HEK293 (cell line): ENCODE data around the gene SEC16A.

Experiments
- CTCF ChIA-PET: fragments of 350-600 bp; formaldehyde crosslinking; extraction: SDS; loops from one replicate; lab custom pipeline; 2021; ENCODE audit warnings: antibody characterized with exemption; lab: Yijun Ruan, JAX
- POLR2A ChIA-PET: fragments of 300-600 bp; formaldehyde crosslinking; extraction: SDS; loops from one replicate; lab custom pipeline; 2020; ENCODE audit warnings: antibody characterized with exemption, inconsistent platforms; lab: Yijun Ruan, JAX
- H3K27ac ChIP-seq: fragments of 200-500 bp; sonication (Bioruptor generic); 2 replicates; pipeline ENCODE4 v1.5.1; 2014; ENCODE audit warnings: low read depth, low read length, control low read depth, inconsistent platforms; ENCODE audit errors: extremely low read depth
- H3K36me3 ChIP-seq, 2 experiments: fragments of 200-500 bp in 1 of 2; sonication (Bioruptor generic) in 1 of 2; 1 replicate in 1 of 2; 2 replicates in 1 of 2; pipeline ENCODE4 v1.5.1; 2014 to 2017; ENCODE audit warnings: inconsistent platforms in 2 of 2, low read length in 2 of 2; ENCODE audit not compliant: control insufficient read depth in 2 of 2, insufficient read depth in 1 of 2
- H3K4me1 ChIP-seq: fragments of 200-500 bp; sonication (Bioruptor generic); 2 replicates; pipeline ENCODE4 v1.5.1; 2014; ENCODE audit warnings: mild to moderate bottlenecking, low read length, inconsistent platforms; ENCODE audit not compliant: control insufficient read depth, insufficient read depth
- H3K4me3 ChIP-seq: 2 replicates; pipeline ENCODE4 v1.5.1; 2011; ENCODE audit warnings: low read depth, mild to moderate bottlenecking, control low read depth, low read length, moderate library complexity
- H3K9me3 ChIP-seq: fragments of 200-500 bp; sonication (Bioruptor generic); 2 replicates; pipeline ENCODE4 v1.5.1; 2014; ENCODE audit warnings: low read depth, low read length, inconsistent platforms; ENCODE audit not compliant: control insufficient read depth, insufficient read depth
- BCL11A ChIP-seq: fragments of 450-650 bp; formaldehyde crosslinking; IDR thresholded peaks from 2 replicates; pipeline ENCODE4 v1.5.1; 2016; ENCODE audit warnings: low read depth, missing biosample characterization, missing genetic modification characterization
- EGR2 ChIP-seq: fragments of 450-650 bp; formaldehyde crosslinking; IDR thresholded peaks from 2 replicates; pipeline ENCODE4 v1.5.1; 2016; ENCODE audit warnings: low read depth, missing biosample characterization, missing genetic modification characterization
- HOXA7 ChIP-seq: sonication (generic); formaldehyde crosslinking; IDR thresholded peaks from 2 replicates; pipeline ENCODE4 v1.8.1; 2022; ENCODE audit warnings: missing genetic modification reagents, borderline replicate concordance
- HOXD13 ChIP-seq: sonication (generic); formaldehyde crosslinking; IDR thresholded peaks from 2 replicates; pipeline ENCODE4 v1.8.0; 2022; ENCODE audit warnings: missing genetic modification reagents, borderline replicate concordance
- MEIS1 ChIP-seq: sonication (generic); formaldehyde crosslinking; IDR thresholded peaks from 2 replicates; pipeline ENCODE4 v1.8.1; 2022; ENCODE audit warnings: missing genetic modification reagents, mild to moderate bottlenecking, borderline replicate concordance
- MZF1 ChIP-seq: fragments of 450-650 bp; formaldehyde crosslinking; IDR thresholded peaks from 2 replicates; pipeline ENCODE4 v1.5.1; 2017; ENCODE audit warnings: missing biosample characterization, missing genetic modification characterization, borderline replicate concordance
- RBAK ChIP-seq: fragments of 450-650 bp; formaldehyde crosslinking; IDR thresholded peaks from 2 replicates; pipeline ENCODE4 v1.5.1; 2016; ENCODE audit warnings: missing biosample characterization, missing genetic modification characterization
- SETDB1 ChIP-seq: IDR thresholded peaks from one replicate; pipeline ENCODE4 v1.6.1; 2017; ENCODE audit warnings: mild to moderate bottlenecking, low read length, moderate library complexity, mixed read lengths; ENCODE audit not compliant: insufficient read length
- TCF7L2 ChIP-seq: IDR thresholded peaks from 2 replicates; pipeline ENCODE4 v1.6.1; 2011; ENCODE audit warnings: low read depth, mild to moderate bottlenecking, inconsistent platforms, low read length, moderate library complexity, borderline replicate concordance
- TRIM28 ChIP-seq: IDR thresholded peaks from 2 replicates; pipeline ENCODE4 v1.6.1; 2011; ENCODE audit warnings: low read length, control low read depth, borderline replicate concordance
- WT1 ChIP-seq: fragments of 450-650 bp; formaldehyde crosslinking; IDR thresholded peaks from 2 replicates; pipeline ENCODE4 v1.5.1; 2016; ENCODE audit warnings: missing biosample characterization, missing genetic modification characterization
- ZBTB1 ChIP-seq: fragments of 450-650 bp; formaldehyde crosslinking; IDR thresholded peaks from 2 replicates; pipeline ENCODE4 v1.5.1; 2016; ENCODE audit warnings: missing biosample characterization, missing genetic modification characterization
- ZBTB11 ChIP-seq: fragments of 450-650 bp; formaldehyde crosslinking; conservative IDR thresholded peaks from 2 replicates; pipeline ENCODE4 v1.5.1; 2016; ENCODE audit warnings: low read depth, missing biosample characterization, missing genetic modification characterization
- ZNF10 ChIP-seq: fragments of 450-650 bp; formaldehyde crosslinking; IDR thresholded peaks from 2 replicates; pipeline ENCODE4 v1.5.1; 2017; ENCODE audit warnings: missing biosample characterization, missing genetic modification characterization
- ZNF138 ChIP-seq: fragments of 450-650 bp; formaldehyde crosslinking; IDR thresholded peaks from 2 replicates; pipeline ENCODE4 v1.5.1; 2016; ENCODE audit warnings: missing biosample characterization, missing genetic modification characterization, borderline replicate concordance
- ZNF155 ChIP-seq: fragments of 450-650 bp; formaldehyde crosslinking; IDR thresholded peaks from 2 replicates; pipeline ENCODE4 v1.5.1; 2016; ENCODE audit warnings: missing biosample characterization, missing genetic modification characterization
- ZNF214 ChIP-seq: fragments of 450-650 bp; formaldehyde crosslinking; IDR thresholded peaks from 2 replicates; pipeline ENCODE4 v1.5.1; 2017; ENCODE audit warnings: missing biosample characterization, mild to moderate bottlenecking, missing genetic modification characterization, borderline replicate concordance
- ZNF341 ChIP-seq: fragments of 450-650 bp; formaldehyde crosslinking; IDR thresholded peaks from 2 replicates; pipeline ENCODE4; 2016; ENCODE audit warnings: low read depth, missing biosample characterization, missing genetic modification characterization
- ZNF529 ChIP-seq: fragments of 450-650 bp; formaldehyde crosslinking; IDR thresholded peaks from 2 replicates; pipeline ENCODE4 v1.5.1; 2017; ENCODE audit warnings: missing genetic modification characterization, missing biosample characterization; ENCODE audit not compliant: insufficient replicate concordance
- ZNF544 ChIP-seq: fragments of 450-650 bp; formaldehyde crosslinking; IDR thresholded peaks from 2 replicates; pipeline ENCODE4 v1.5.0; 2017; ENCODE audit warnings: missing biosample characterization, missing genetic modification characterization
- ZNF555 ChIP-seq: fragments of 450-650 bp; formaldehyde crosslinking; conservative IDR thresholded peaks from 2 replicates; pipeline ENCODE4 v1.5.1; 2017; ENCODE audit warnings: missing biosample characterization, mild to moderate bottlenecking, missing genetic modification characterization, inconsistent platforms
- ZNF580 ChIP-seq: fragments of 450-650 bp; formaldehyde crosslinking; IDR thresholded peaks from 2 replicates; pipeline ENCODE4 v1.5.1; 2016; ENCODE audit warnings: missing biosample characterization, missing genetic modification characterization
- ZNF626 ChIP-seq: fragments of 450-650 bp; sonication (Bioruptor Pico); formaldehyde crosslinking; IDR thresholded peaks from 2 replicates; pipeline ENCODE4 v1.5.1; 2018; ENCODE audit warnings: missing biosample characterization, missing genetic modification characterization, inconsistent platforms
- ZNF792 ChIP-seq: fragments of 450-650 bp; formaldehyde crosslinking; IDR thresholded peaks from 2 replicates; pipeline ENCODE4 v1.5.1; 2016; ENCODE audit warnings: missing biosample characterization, missing genetic modification characterization
- ZSCAN23 ChIP-seq: fragments of 450-650 bp; formaldehyde crosslinking; IDR thresholded peaks from 2 replicates; pipeline ENCODE4 v1.5.1; 2016; ENCODE audit warnings: missing biosample characterization, missing genetic modification characterization
- TF ChIP-seq, protein P1 (sequence below): fragments of 450-650 bp; formaldehyde crosslinking; IDR thresholded peaks from 2 replicates; pipeline ENCODE4 v1.5.1; 2016; ENCODE audit warnings: missing biosample characterization, missing genetic modification characterization
- TF ChIP-seq, protein P2 (sequence below): fragments of 450-650 bp; formaldehyde crosslinking; IDR thresholded peaks from 2 replicates; pipeline ENCODE4 v1.5.1; 2017; ENCODE audit warnings: missing biosample characterization, missing genetic modification characterization

The SEC16A gene

DNA sequence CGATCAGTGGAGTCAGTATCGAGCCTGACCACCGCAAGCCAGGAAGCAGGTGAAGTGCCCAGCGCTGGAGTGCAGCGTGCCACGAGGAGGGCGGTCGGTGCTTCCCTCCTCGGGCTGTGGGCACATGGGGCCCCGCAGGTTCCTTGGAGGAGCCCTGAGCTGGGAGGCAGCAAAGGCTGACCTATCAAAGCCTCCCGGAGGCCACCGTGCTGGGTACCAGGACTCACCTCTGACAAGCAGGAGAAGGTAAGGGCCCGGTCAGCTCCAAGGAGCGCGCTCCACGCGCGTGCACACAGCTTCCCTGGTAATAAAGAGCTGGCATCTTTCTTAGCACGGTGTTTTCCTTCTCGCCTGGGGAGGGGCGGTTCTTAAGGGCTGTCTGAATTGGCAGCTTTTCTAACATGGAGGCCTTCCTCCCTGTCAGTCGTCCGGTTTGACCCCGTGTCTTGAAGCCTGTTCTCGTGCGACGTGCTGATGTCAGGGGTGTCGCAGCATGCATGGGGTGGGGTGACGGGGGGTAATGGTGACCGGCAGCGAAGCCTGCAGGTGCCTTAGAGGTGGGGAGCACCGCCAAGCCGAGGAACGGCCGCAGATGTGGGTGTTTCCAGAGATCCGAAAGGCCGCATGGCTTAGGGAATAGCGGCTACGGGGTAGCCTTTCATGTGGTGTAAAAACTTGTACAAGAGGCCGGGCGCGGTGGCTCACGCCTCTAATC lies 59.3 kb downstream of the SEC16A start:
- ChIA-PET CTCF (interaction anchor here (0.5 to 1.0 kb wide), 4 partner anchors 23 to 301 kb away, joined by 3 to 4 read pairs (median 3); no protein-coding TSS in a partner anchor), POLR2A (interaction anchor here (1.3 to 2.5 kb wide), 4 partner anchors 12 to 22 kb away, joined by 6 to 15 read pairs (median 8); no protein-coding TSS in a partner anchor)
- H3K36me3 ChIP-seq = peaks cover 13 to 65% of the 10 kb centered on the region in 2 experiments; a peak in 2 of 3 replicates

DNA sequence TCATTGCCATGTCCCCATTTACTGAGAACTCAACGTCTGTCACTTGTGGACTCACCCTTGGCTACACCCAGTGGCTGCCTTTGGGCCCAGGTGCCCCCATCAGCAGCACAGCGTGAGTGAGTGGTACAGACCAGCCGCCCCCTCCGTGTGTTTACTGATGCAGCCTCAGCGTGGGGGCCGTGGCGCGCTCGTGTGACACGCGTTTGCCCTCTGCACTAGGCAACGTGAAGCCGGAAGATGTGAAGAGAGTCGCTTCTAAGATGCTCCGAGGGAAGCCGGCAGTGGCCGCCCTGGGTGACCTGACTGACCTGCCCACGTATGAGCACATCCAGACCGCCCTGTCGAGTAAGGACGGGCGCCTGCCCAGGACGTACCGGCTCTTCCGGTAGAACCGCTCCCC lies 60.0 kb downstream of the SEC16A start:
- H3K27ac ChIP-seq = no peak overlapping the region
- H3K36me3 ChIP-seq = peaks cover 13 to 69% of the 10 kb centered on the region in 2 experiments; a peak in 2 of 3 replicates
- ChIA-PET CTCF (interaction anchor here (0.5 to 0.7 kb wide), 2 partner anchors 57 to 300 kb away, joined by 3 to 4 read pairs; no protein-coding TSS in a partner anchor), POLR2A (no interaction called here)
- no peak overlapping the region for H3K4me3 ChIP-seq
- H3K9me3 ChIP-seq = no peaks in the 10 kb centered on the region
- H3K4me1 ChIP-seq = no peaks in the 10 kb centered on the region
- TF ChIP-seq, protein P1, sequence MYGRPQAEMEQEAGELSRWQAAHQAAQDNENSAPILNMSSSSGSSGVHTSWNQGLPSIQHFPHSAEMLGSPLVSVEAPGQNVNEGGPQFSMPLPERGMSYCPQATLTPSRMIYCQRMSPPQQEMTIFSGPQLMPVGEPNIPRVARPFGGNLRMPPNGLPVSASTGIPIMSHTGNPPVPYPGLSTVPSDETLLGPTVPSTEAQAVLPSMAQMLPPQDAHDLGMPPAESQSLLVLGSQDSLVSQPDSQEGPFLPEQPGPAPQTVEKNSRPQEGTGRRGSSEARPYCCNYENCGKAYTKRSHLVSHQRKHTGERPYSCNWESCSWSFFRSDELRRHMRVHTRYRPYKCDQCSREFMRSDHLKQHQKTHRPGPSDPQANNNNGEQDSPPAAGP = no peak
- TF ChIP-seq ZNF580 (tag by site-specific recombination) (no peak), ZSCAN23 (no peak), BCL11A (no peak), HOXD13 (CRISPR knock-in tag) (no peak), MZF1 (tag by site-specific recombination) (no peak), HOXA7 (no peak), ZBTB1 (tag by site-specific recombination) (no peak), ZNF10 (tag by site-specific recombination) (no peak), ZNF626 (tag by site-specific recombination) (no peak), ZNF544 (tag by site-specific recombination) (no peak), ZBTB11 (no peak)

More for the DNA sequence above, 59.3 kb downstream of the SEC16A start:
- Histone ChIP-seq H3K4me1 (no peaks in the 10 kb centered on the region), H3K27ac (no peak overlapping the region), H3K9me3 (no peaks in the 10 kb centered on the region), H3K4me3 (no peak overlapping the region)
- TF ChIP-seq MEIS1 (CRISPR knock-in tag) = no peak
- TF ChIP-seq ZNF341 (tag by site-specific recombination) = peak; percentile 75
- no peak for TF ChIP-seq ZNF138 (tag by site-specific recombination)
- no peak for TF ChIP-seq RBAK (tag by site-specific recombination)

DNA sequence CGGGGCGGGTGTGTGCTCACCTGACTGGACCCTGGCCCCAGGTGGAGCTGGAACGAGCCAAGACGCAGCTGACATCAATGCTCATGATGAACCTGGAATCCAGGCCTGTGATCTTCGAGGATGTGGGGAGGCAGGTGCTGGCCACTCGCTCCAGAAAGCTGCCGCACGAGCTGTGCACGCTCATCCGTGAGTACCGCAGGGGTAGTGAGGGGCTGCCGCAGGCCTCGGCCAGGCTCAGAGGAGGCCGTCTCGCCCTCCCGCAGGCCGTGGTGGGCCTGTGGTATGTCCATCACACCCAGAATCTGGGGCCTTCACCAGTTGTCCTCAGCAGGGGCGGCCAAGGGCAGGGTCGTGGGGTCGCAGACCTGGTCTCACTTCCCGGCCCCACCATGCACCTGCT lies 61.0 kb downstream of the SEC16A start:
- peaks cover 13 to 79% of the 10 kb centered on the region in 2 experiments; a peak in 2 of 3 replicates for H3K36me3 ChIP-seq
- ChIA-PET CTCF (no interaction called here), POLR2A (interaction anchor here (1.3 kb wide), 2 partner anchors 17 to 20 kb away, joined by 3 to 8 read pairs; no protein-coding TSS in a partner anchor)
- H3K9me3 ChIP-seq = no peaks in the 10 kb centered on the region
- no peaks in the 10 kb centered on the region for H3K4me1 ChIP-seq
- no peak overlapping the region for H3K4me3 ChIP-seq
- no peak overlapping the region for H3K27ac ChIP-seq
- no peak for TF ChIP-seq SETDB1
- TF ChIP-seq ZNF555 = no peak
- TF ChIP-seq TCF7L2 = no peak
- TF ChIP-seq ZNF529 = no peak
- no peak for TF ChIP-seq ZNF155 (tag by site-specific recombination)
- TF ChIP-seq ZNF792 (tag by site-specific recombination) = no peak
- TF ChIP-seq TRIM28 = no peak
- TF ChIP-seq, protein P2, sequence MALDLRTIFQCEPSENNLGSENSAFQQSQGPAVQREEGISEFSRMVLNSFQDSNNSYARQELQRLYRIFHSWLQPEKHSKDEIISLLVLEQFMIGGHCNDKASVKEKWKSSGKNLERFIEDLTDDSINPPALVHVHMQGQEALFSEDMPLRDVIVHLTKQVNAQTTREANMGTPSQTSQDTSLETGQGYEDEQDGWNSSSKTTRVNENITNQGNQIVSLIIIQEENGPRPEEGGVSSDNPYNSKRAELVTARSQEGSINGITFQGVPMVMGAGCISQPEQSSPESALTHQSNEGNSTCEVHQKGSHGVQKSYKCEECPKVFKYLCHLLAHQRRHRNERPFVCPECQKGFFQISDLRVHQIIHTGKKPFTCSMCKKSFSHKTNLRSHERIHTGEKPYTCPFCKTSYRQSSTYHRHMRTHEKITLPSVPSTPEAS = no peak
- no peak for TF ChIP-seq EGR2 (tag by site-specific recombination)
- no peak for TF ChIP-seq MEIS1 (CRISPR knock-in tag)
- TF ChIP-seq ZNF214 (tag by site-specific recombination) = no peak
- TF ChIP-seq WT1 (tag by site-specific recombination) = no peak
